Measurements from ENCODE around the gene CFD.
A peak's percentile ranks its signal among the peaks of the same experiment; 100 is the strongest.
"Not testable (repeated sequence)": the region's sequence is repeated elsewhere in the genome, so short reads cannot be mapped to it uniquely, and the experiment has no call there.

CFD gene

GRCh38 chr19:870963-871401, 11.5 kb downstream of the CFD start:
- DNase-seq (ENCODE audit: low read depth in 2 of 2, low spot score in 1 of 2), result no peak

DNA sequence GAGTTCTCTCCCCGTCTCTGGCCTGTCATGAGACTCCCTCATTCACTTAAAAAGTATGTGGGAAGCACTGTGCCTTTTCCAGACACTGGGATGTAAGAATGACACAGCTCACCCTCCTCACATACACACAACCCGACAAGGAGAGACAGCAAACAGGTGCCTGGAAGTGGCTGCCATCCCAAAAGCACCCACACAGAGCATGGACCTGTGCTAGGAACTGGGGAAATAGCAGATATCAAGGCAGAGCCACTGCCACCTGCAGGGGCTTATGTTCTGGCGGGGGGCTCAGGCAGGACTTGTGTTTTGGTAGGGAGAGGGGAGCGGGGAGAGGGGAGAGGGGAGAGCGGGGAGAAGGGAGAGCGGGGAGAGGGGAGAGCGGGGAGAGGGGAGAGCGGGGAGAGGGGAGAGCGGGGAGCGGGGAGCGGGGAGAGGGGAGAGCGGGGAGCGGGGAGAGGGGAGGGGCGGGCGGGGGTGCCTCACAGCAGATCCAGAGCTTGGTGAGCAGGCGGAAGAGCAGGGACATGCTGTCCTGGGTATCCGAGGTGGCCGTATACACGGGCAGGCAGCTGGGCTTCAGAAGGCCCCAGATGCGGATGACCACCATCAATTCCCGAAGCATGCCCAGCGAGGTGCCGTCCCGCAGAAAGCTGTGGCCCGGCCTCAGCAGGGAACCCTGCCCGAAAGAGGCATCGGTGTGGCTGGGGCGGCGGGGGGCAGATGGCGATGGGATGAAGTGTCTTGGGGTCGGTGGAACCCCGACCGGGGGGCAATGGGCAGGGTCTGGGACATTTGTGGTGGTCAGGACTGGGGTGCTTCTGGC, 12.2 kb downstream of the CFD start:
- no peak for DNase-seq (ENCODE audit: low read depth in 2 of 2, low spot score in 1 of 2)

GRCh38 chr19:872266-872951, 12.9 kb downstream of the CFD start:
- DNase-seq (ENCODE audit: low read depth in 2 of 2, low spot score in 1 of 2), result peak in 1 of 2 donors; percentile 66

- DNase-seq (ENCODE audit: low read depth in 2 of 2, low spot score in 1 of 2), result peak in 1 of 2 donors; percentile 63
Measured at GRCh38 chr19:873084-873483, 13.6 kb downstream of the CFD start.

GRCh38 chr19:873561-874041, 14.1 kb downstream of the CFD start:
- no peak for DNase-seq (ENCODE audit: low read depth in 2 of 2, low spot score in 1 of 2)

GRCh38 chr19:875265-875879, 15.9 kb downstream of the CFD start:
- DNase-seq (ENCODE audit: low read depth in 2 of 2, low spot score in 1 of 2), result no peak

DNA sequence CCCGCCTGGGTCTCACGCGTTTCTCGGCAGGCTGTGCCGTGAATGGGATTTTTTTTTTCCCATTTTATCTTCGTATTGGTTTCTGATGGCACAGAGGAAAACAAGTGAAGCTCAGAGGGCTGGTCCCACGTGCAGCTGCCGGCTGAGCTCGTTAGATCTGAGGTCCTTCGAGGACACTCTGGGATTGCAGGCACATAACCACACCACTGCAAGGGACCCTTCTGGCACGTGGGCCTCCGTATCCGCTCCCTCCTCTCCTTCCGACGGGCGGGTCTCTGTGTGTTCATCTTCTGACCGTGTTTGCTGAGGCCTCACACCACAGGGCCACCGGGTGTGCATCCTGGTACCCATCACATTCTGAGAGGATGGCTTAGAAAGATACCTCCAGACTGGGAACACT, 16.6 kb downstream of the CFD start:
- no peak for DNase-seq (ENCODE audit: low read depth in 2 of 2, low spot score in 1 of 2)

GRCh38 chr19:876780-877314, 17.4 kb downstream of the CFD start:
- no peak for DNase-seq (ENCODE audit: low read depth in 2 of 2, low spot score in 1 of 2)

GRCh38 chr19:877992-878660, 18.7 kb downstream of the CFD start:
- DNase-seq (ENCODE audit: low read depth in 2 of 2, low spot score in 1 of 2), result not testable (repeated sequence)

- not testable (repeated sequence) for DNase-seq (ENCODE audit: low read depth in 2 of 2, low spot score in 1 of 2)
Measured at GRCh38 chr19:878751-879561, 19.5 kb downstream of the CFD start.

- DNase-seq (ENCODE audit: low read depth in 2 of 2, low spot score in 1 of 2), result no peak
Measured at GRCh38 chr19:879711-880438, 20.4 kb downstream of the CFD start.

- no peak for DNase-seq (ENCODE audit: low read depth in 2 of 2, low spot score in 1 of 2)
Measured at GRCh38 chr19:881385-882071, 22.1 kb downstream of the CFD start.

GRCh38 chr19:882871-883497, 23.5 kb downstream of the CFD start:
- no peak for DNase-seq (ENCODE audit: low read depth in 2 of 2, low spot score in 1 of 2)

DNA sequence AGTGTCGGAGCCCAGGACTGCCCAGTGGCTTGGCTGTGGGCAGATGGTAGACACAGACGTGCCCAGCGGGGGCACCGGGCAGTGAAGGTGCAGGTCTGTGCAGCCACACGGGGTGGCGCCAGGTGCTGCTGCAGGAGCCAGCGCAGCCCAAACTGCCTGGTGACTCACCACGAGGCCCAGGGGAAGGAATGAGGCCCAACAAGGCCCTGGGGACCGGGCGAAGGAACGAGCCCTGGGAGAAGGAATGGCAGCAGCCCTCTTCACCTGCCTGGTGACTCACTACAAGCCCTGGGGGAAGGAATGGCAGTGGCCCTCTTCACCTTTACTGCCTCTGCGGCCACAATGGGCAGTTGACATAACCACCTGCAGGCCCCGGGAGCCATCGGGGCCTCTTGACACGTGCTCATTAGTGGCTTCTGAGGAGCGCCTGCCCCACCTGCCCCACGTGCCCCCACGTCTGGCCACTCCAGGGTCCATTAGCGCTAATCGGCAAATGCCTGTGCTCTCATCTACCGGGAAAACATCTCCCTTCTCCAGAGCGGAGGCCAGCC, 24.3 kb downstream of the CFD start:
- no peak for DNase-seq (ENCODE audit: low read depth in 2 of 2, low spot score in 1 of 2)

DNA sequence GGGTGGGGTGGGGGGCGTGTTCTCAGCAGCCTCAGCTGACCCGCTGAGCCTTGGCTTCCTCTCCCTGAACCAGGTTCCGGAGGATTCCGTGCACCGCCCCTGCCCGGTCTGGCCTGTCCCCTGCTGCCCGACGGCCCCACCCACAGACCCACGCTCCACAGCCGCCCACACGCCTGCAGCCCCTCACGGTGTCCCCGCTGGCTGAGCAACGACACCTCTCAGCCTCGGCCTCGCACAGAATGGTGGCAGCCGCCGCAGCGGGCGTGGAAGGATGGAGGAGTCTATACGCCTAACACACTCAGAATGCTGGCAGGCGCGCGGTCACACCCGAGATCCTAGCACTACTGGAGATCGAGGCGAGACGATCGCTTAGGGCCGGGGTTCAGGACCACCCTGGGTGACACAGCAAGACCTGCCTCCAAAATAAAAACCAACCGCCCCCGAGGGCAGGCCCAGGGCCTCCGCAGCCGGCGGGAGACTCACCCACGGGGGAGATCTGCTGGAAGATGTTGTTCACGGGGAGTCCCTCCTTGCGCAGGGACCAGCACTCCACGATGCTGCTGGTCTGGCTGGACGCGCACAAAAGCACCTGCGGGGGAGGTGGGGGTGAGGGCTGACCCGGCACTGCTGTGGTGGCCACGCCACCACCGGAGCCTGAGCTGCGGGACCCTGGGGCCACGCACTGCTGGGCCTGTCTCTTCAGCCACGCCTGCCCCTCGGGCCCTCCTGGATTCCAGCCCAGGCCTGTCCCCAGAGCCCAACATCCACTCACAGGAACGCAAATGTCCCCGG, 25.2 kb downstream of the CFD start:
- DNase-seq (ENCODE audit: low read depth in 2 of 2, low spot score in 1 of 2), result no peak

DNA sequence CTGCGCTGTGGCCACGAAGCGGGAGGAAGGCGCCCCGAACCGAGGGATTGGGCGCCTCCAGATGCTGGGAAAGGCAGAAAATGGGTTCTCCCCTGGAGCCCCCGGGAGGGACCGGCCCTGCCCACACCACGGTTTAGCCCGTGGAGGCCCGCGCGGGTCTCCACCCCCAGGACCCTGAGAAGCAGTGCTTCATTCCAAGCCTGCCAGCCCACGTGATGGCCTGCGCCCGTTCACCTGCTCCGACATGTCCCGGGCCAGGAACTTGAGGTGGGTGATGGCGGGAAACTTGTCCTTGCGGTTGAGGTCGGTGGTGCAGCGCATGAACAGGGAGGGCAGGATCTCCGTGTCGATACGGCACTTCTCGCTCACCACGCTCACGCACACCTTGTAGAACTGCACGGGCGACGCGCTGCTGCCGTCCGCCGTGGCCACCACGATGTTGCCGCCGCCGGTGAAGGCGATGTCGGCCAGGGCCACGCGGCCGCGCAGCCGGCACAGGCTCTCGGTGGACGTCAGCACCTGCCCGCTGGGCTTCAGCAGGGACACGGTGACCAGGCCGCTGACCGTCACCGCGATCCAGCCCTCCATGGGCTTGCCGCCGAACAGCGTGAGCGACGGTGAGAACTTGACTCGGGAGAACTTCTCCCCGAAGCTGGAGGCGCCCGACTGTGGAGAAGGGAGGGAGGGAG, 26.2 kb downstream of the CFD start:
- no peak for DNase-seq (ENCODE audit: low read depth in 2 of 2, low spot score in 1 of 2)

DNA sequence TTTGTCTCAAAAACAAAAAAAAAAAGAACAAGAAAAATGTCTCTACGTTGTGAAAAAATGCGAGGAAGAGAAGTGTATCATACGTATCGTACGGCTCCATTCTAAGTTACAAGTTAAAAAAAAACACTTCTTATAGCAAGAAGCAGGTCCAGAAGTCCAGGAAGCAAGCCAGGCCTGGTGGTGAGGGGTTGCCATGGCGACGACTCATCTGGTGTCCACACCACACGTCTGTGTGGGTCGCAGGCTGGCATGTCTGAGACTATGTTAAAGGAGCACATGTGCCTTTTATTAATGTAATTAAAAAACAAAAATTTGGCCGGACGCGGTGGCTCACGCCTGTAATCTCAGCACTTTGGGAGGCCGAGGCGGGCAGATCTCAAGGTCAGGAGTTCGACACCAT, 27.6 kb downstream of the CFD start:
- DNase-seq (ENCODE audit: low read depth in 2 of 2, low spot score in 1 of 2), result no peak

All from stimulated activated CD8-positive, alpha-beta memory T cell treated with anti-CD3 and anti-CD28 coated beads, Interleukin-4, amount 100 ng/mL, for 1 hour (primary cell).